MM.1S (cell line): ENCODE data around the gene RNF212.

ENCODE experiments used
- DNase-seq: peaks from one replicate; pipeline ENCODE4 v3.0.0-alpha.2; 2015
- H2AFZ ChIP-seq: fragments of 300-600 bp; sonication (generic); 2 replicates; pipeline ENCODE4 v1.6.0; 2016; ENCODE audit warnings: antibody characterized with exemption, low read length
- H3F3A ChIP-seq: fragments of 300-600 bp; sonication (generic); 2 replicates; pipeline ENCODE4 v1.6.1; 2016; ENCODE audit warnings: mild to moderate bottlenecking, antibody characterized with exemption, low read length, moderate library complexity, mixed read lengths; ENCODE audit not compliant: insufficient read depth
- H3K27ac ChIP-seq: fragments of 300-600 bp; sonication (generic); 2 replicates; pipeline ENCODE4 v1.5.1; 2016; ENCODE audit warnings: mild to moderate bottlenecking, low read length
- H3K27me3 ChIP-seq: fragments of 300-600 bp; sonication (generic); replicated peaks from 2 replicates; pipeline ENCODE4 v1.6.0; 2016; ENCODE audit warnings: low read length; ENCODE audit not compliant: insufficient read depth
- H3K36me3 ChIP-seq: fragments of 300-600 bp; sonication (generic); replicated peaks from 2 replicates; pipeline ENCODE4 v1.6.1; 2016; ENCODE audit warnings: mild to moderate bottlenecking, low read length, mixed read lengths; ENCODE audit not compliant: insufficient read depth
- H3K4me1 ChIP-seq: fragments of 300-600 bp; sonication (generic); 2 replicates; pipeline ENCODE4 v1.6.1; 2016; ENCODE audit warnings: low read length, mixed read lengths
- H3K4me2 ChIP-seq: fragments of 300-600 bp; sonication (generic); 2 replicates; pipeline ENCODE4 v1.6.0; 2016; ENCODE audit warnings: low read depth, low read length
- H3K4me3 ChIP-seq: fragments of 300-600 bp; sonication (generic); 2 replicates; pipeline ENCODE4 v1.5.1; 2016; ENCODE audit warnings: low read length, mixed read lengths
- H3K79me2 ChIP-seq: fragments of 300-600 bp; sonication (generic); 2 replicates; pipeline ENCODE4 v1.6.1; 2016; ENCODE audit warnings: mixed run types, low read length, mixed read lengths
- H3K9ac ChIP-seq: fragments of 300-600 bp; sonication (generic); 2 replicates; pipeline ENCODE4 v1.6.1; 2016; ENCODE audit warnings: low read length, mixed read lengths
- H3K9me2 ChIP-seq: fragments of 300-600 bp; sonication (generic); replicated peaks from 2 replicates; pipeline ENCODE4 v1.6.1; 2016; ENCODE audit warnings: mild to moderate bottlenecking, low read length, mixed read lengths; ENCODE audit not compliant: insufficient read depth
- H3K9me3 ChIP-seq: fragments of 300-600 bp; sonication (generic); replicated peaks from 2 replicates; pipeline ENCODE4 v1.6.1; 2016; ENCODE audit warnings: mild to moderate bottlenecking, low read length, mixed read lengths; ENCODE audit not compliant: insufficient read depth
- H4K20me1 ChIP-seq: fragments of 300-600 bp; sonication (generic); 2 replicates; pipeline ENCODE4 v1.6.1; 2016; ENCODE audit warnings: mild to moderate bottlenecking, low read length, moderate library complexity, mixed read lengths; ENCODE audit not compliant: insufficient read depth
- CTCF ChIP-seq: fragments of 300-600 bp; sonication (generic); IDR thresholded peaks from 2 replicates; pipeline ENCODE4 v1.5.1; 2016; ENCODE audit warnings: antibody characterized with exemption, low read length, mixed read lengths
- EZH2 ChIP-seq: fragments of 300-600 bp; sonication (generic); optimal IDR thresholded peaks from 2 replicates; pipeline ENCODE3; 2017; ENCODE audit warnings: low read depth, mild to moderate bottlenecking, antibody characterized with exemption, low read length, mixed read lengths
- EZH2phosphoT487 ChIP-seq: fragments of 300-600 bp; sonication (generic); IDR thresholded peaks from 2 replicates; pipeline ENCODE4 v1.6.1; 2018; ENCODE audit warnings: antibody characterized with exemption, low read length

Gene RNF212

GRCh38 chr4:1078490-1078889, 34.9 kb downstream of the RNF212 start:
- Histone ChIP-seq H3K27me3 (peaks cover 4% of the 10 kb centered on the region; the same call in 1 of the 2 replicates), H3K9me3 (no peaks in the 10 kb centered on the region), H3K4me1 (no peaks in the 10 kb centered on the region), H2AFZ (no peak overlapping the region), H3K36me3 (no peaks in the 10 kb centered on the region), H3F3A (no peaks in the 10 kb centered on the region), H3K79me2 (no peaks in the 10 kb centered on the region), H3K4me3 (no peak overlapping the region), H4K20me1 (no peaks in the 10 kb centered on the region), H3K27ac (no peak overlapping the region), H3K9ac (no peak overlapping the region), H3K9me2 (no peaks in the 10 kb centered on the region), H3K4me2 (no peak overlapping the region)
- TF ChIP-seq EZH2phosphoT487 (no peak), CTCF (no peak), EZH2 (no peak)
- no peak for DNase-seq

- no peak overlapping the region for H3K27ac ChIP-seq
- TF ChIP-seq EZH2 (no peak), EZH2phosphoT487 (no peak), CTCF (no peak)
- DNase-seq = no peak
Measured at GRCh38 chr4:1077711-1078477, 35.5 kb downstream of the RNF212 start.

GRCh38 chr4:1075809-1076699, 37.3 kb downstream of the RNF212 start:
- TF ChIP-seq CTCF (no peak), EZH2phosphoT487 (no peak), EZH2 (no peak)
- no peak overlapping the region for H2AFZ ChIP-seq
- no peaks in the 10 kb centered on the region for H3K79me2 ChIP-seq
- no peaks in the 10 kb centered on the region for H3K9me3 ChIP-seq
- H3K9ac ChIP-seq = no peak overlapping the region
- no peak overlapping the region for H3K4me3 ChIP-seq
- H3K4me2 ChIP-seq = no peak overlapping the region
- H3K27ac ChIP-seq = no peak overlapping the region
- H3K4me1 ChIP-seq = no peaks in the 10 kb centered on the region
- H3K36me3 ChIP-seq = no peaks in the 10 kb centered on the region
- no peaks in the 10 kb centered on the region for H3F3A ChIP-seq
- H3K27me3 ChIP-seq = peaks cover 6% of the 10 kb centered on the region; the same call in 1 of the 2 replicates
- no peak for DNase-seq
- no peaks in the 10 kb centered on the region for H3K9me2 ChIP-seq
- H4K20me1 ChIP-seq = no peaks in the 10 kb centered on the region

More at GRCh38 chr4:1077711-1078477, 35.5 kb downstream of the RNF212 start:
- Histone ChIP-seq H3K27me3 (peaks cover 6% of the 10 kb centered on the region; the same call in 1 of the 2 replicates), H2AFZ (no peak overlapping the region), H4K20me1 (no peaks in the 10 kb centered on the region), H3K4me1 (no peaks in the 10 kb centered on the region), H3K4me3 (no peak overlapping the region), H3K9me3 (no peaks in the 10 kb centered on the region), H3K79me2 (no peaks in the 10 kb centered on the region), H3F3A (no peaks in the 10 kb centered on the region), H3K9me2 (no peaks in the 10 kb centered on the region), H3K4me2 (no peak overlapping the region), H3K9ac (no peak overlapping the region), H3K36me3 (no peaks in the 10 kb centered on the region)
